GM12872 (cell line): ENCODE results near the gene CFAP65.

Source experiments
- TF ChIP-seq, protein P1 (sequence below): IDR thresholded peaks from 3 replicates; pipeline ENCODE4 v1.5.1; 2011; ENCODE audit warnings: low read depth, mild to moderate bottlenecking, low read length, moderate library complexity; ENCODE audit not compliant: insufficient read depth

CFAP65 gene

GRCh38 chr2:218960309-218961165, 80.8 kb downstream of the CFAP65 start:
- TF ChIP-seq, protein P1, sequence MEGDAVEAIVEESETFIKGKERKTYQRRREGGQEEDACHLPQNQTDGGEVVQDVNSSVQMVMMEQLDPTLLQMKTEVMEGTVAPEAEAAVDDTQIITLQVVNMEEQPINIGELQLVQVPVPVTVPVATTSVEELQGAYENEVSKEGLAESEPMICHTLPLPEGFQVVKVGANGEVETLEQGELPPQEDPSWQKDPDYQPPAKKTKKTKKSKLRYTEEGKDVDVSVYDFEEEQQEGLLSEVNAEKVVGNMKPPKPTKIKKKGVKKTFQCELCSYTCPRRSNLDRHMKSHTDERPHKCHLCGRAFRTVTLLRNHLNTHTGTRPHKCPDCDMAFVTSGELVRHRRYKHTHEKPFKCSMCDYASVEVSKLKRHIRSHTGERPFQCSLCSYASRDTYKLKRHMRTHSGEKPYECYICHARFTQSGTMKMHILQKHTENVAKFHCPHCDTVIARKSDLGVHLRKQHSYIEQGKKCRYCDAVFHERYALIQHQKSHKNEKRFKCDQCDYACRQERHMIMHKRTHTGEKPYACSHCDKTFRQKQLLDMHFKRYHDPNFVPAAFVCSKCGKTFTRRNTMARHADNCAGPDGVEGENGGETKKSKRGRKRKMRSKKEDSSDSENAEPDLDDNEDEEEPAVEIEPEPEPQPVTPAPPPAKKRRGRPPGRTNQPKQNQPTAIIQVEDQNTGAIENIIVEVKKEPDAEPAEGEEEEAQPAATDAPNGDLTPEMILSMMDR: no peak

- TF ChIP-seq, protein P1: no peak
These were observed 81.5 kb downstream of the CFAP65 start for GRCh38 chr2:218959761-218960308.

GRCh38 chr2:218959141-218959731, 82.1 kb downstream of the CFAP65 start, which contains the start of gene CDK5R2:
Gene CDK5R2, plus strand, starts transcription at chr2:218959666. Its CDS starts 155 bp downstream, at chr2:218959821.
- TF ChIP-seq, protein P1: no peak

DNA sequence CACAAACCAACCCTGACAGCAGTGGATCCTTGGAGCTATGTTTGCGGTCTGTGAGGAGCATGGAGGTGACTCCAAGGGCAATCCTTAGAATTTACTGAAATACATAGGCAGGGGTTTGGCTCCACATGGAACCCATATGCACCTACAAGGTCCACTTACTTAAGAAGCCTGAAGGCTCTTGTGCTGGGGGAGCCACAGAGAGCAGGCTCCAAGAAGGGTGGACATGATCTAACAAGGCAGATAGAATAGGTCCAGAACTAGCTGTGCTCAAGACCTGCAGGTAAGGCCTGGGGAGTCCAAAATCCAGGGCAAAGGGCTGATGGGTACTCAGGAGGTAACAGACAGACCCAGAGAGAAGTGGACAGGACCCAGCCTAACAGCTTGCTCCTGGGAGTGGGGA, 83.0 kb downstream of the CFAP65 start:
- TF ChIP-seq, protein P1: no peak

GRCh38 chr2:218957671-218958070, 83.6 kb downstream of the CFAP65 start:
- TF ChIP-seq, protein P1: no peak

- TF ChIP-seq, protein P1: no peak
These were observed 85.3 kb downstream of the CFAP65 start for GRCh38 chr2:218956039-218956438.

DNA sequence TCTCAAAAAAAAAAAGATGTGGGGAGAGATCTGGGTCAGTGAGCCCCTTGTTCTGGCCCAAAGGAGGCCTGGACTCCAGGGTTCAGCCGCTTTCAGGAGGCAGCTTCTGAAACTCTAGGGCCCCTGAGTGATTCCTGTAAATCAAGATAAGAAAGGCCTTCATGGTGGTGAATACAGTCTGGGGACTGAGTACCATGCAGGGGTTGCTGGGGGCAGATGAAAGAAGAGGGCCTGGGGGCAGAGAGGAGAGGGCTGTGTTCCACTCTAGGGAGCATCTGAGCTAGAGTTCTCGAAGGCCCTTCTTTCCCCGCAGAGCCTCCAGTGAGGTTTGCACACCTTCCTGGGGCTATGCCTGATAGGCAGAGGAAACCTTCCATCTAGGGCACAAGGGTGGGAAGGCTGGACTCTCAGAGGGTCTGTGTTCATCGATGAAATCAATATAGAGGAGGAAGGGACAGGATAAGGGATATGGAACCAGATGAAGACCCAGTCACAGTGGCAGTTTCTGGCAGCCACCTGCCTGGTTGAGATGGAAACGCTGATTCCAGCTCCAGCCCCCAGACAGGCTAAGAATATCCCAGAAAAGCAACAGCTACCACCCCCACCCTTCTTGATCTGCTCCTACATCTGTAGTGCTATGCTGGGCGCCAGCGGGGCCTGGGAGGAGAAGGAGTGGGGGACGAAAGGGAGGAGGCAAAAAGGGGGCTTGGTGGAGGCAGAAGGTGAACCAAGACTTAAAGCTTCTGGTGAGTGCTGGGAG, 86.6 kb downstream of the CFAP65 start:
- TF ChIP-seq, protein P1: no peak
